Panc1 (cell line): ENCODE measurements around the gene ZFTA.

ENCODE experiments used
- POLR2AphosphoS5 ChIP-seq: IDR thresholded peaks from 2 replicates; pipeline ENCODE4 v1.6.1; 2012; ENCODE audit warnings: mild to moderate bottlenecking, low read depth, low read length, moderate library complexity
- REST ChIP-seq, 2 experiments: IDR thresholded peaks; 2 replicates each; pipeline ENCODE4 v1.6.1; 2011 to 2012; ENCODE audit warnings: low read depth in 2 of 2, control low read depth in 1 of 2, low read length in 1 of 2, mild to moderate bottlenecking in 1 of 2, moderate library complexity in 1 of 2; ENCODE audit not compliant: insufficient read depth in 1 of 2
- TF ChIP-seq, protein P1 (sequence below): fragments of 450-650 bp; IDR thresholded peaks from 2 replicates; pipeline ENCODE4 v1.5.1; 2017; ENCODE audit warnings: mild to moderate bottlenecking

DNA sequence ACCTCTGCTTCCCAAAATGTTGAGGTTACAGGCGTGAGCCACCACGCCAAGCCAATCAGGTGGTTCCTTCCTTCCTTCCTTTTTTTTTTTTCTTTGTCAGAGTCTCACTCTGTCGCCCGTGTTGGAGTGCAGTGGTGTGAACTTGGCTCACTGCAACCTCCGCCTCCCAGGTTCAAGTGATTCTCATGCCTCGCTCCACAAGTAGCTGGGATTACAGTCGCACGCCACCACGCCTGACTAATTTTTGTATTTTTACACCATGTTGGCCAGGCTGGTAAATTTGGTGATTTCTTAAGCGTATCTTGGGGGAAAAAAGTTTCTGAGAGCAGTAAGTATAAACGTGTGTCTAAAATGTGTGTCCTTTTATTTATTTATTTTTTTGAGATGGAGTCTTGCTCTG lies 26.5 kb upstream of the ZFTA start:
- TF ChIP-seq, protein P1, sequence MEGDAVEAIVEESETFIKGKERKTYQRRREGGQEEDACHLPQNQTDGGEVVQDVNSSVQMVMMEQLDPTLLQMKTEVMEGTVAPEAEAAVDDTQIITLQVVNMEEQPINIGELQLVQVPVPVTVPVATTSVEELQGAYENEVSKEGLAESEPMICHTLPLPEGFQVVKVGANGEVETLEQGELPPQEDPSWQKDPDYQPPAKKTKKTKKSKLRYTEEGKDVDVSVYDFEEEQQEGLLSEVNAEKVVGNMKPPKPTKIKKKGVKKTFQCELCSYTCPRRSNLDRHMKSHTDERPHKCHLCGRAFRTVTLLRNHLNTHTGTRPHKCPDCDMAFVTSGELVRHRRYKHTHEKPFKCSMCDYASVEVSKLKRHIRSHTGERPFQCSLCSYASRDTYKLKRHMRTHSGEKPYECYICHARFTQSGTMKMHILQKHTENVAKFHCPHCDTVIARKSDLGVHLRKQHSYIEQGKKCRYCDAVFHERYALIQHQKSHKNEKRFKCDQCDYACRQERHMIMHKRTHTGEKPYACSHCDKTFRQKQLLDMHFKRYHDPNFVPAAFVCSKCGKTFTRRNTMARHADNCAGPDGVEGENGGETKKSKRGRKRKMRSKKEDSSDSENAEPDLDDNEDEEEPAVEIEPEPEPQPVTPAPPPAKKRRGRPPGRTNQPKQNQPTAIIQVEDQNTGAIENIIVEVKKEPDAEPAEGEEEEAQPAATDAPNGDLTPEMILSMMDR = no peak
- TF ChIP-seq POLR2AphosphoS5 (no peak), REST (IDR thresholded peaks at IDR 0.05; ENCODE audit: insufficient read depth in 1 of 2, low read depth in 2 of 2, low read length in 1 of 2) (no peak)
